Fibroblast of mammary gland (primary cell): ENCODE data around the gene PLXDC2.

Experiments
- DNase-seq: peaks from one replicate; pipeline ENCODE4 v3.0.0-alpha.2; 2010; ENCODE audit warnings: low read depth
- H3K4me3 ChIP-seq: 2 replicates; pipeline ENCODE4 v1.5.1; 2011; ENCODE audit warnings: low read depth, mild to moderate bottlenecking, low read length, moderate library complexity; ENCODE audit not compliant: control insufficient read depth
- CTCF ChIP-seq: conservative IDR thresholded peaks from 2 replicates; pipeline ENCODE4 v1.5.1; 2011; ENCODE audit warnings: low read depth, low read length, inconsistent platforms; ENCODE audit not compliant: control insufficient read depth, insufficient read depth

PLXDC2 gene

GRCh38 chr10:19782430-19783089 lies 33.7 kb upstream of the PLXDC2 start:
- TF ChIP-seq CTCF: no peak
- no peak for DNase-seq
- H3K4me3 ChIP-seq: no peak overlapping the region

DNA sequence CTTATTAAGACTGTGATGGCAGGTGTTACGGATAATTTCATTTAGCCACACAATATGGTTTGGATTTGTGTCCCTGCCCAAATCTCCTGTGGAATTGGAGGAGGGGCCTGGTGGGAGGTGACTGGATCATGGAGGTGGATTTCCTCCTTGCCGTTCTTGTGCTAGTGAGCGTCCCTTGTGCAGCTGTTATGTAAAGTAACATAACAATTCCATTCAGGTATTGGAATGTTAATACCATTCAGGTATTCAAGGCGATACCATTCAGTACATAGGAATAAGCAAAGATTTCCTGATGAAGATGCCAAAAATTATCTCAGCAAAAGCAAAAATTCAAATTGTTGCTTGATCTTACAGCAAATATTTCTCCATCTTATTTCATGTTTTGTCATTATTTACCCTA lies 32.5 kb upstream of the PLXDC2 start:
- no peak for TF ChIP-seq CTCF
- H3K4me3 ChIP-seq: no peak overlapping the region
- no peak for DNase-seq

- TF ChIP-seq CTCF: no peak
- peak; percentile 14 for DNase-seq
- H3K4me3 ChIP-seq: no peak overlapping the region
Measured at GRCh38 chr10:19785366-19785765, 30.9 kb upstream of the PLXDC2 start.

GRCh38 chr10:19788075-19788686 lies 28.1 kb upstream of the PLXDC2 start:
- TF ChIP-seq CTCF: peak; percentile 98
- DNase-seq: peak; percentile 76
- no peak overlapping the region for H3K4me3 ChIP-seq

DNA sequence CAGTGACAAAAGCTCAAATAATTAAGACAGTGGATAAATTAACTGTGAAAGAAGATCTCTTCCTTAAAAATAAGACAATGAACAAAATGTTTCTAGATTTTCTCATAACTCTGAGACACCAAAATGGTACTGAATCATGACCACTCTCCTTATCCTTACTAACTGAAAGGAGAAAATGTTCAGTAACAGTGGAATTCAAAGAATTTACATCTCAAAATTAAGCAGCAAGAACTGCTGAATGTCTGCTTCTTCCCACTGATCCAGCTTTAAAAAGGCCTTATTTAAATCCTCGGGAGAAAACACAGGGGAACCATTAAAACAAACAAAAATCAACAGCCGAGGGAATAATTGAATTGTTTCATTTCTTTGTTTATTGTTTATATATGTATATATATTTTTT lies 27.3 kb upstream of the PLXDC2 start:
- no peak for TF ChIP-seq CTCF
- no peak overlapping the region for H3K4me3 ChIP-seq
- no peak for DNase-seq

DNA sequence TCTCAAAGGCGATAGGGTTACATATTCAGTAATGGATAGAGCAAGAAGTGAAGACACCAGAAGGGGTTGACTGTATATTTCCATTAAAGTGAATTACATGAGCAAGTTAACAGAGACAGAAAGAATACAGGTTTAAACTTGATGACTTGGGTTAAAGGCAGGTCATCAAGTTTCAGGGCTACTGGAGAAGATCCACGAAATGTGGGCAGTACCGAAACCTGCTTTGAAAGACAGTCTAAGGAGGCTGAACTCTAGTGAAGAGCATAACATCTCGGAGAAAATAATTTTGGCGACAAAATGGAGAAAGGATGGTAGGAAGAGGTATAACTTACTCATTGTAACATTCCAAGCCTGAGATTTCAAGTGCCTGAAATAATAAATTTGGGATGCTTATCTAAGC lies 26.6 kb upstream of the PLXDC2 start:
- no peak for DNase-seq
- no peak overlapping the region for H3K4me3 ChIP-seq
- TF ChIP-seq CTCF: no peak

DNA sequence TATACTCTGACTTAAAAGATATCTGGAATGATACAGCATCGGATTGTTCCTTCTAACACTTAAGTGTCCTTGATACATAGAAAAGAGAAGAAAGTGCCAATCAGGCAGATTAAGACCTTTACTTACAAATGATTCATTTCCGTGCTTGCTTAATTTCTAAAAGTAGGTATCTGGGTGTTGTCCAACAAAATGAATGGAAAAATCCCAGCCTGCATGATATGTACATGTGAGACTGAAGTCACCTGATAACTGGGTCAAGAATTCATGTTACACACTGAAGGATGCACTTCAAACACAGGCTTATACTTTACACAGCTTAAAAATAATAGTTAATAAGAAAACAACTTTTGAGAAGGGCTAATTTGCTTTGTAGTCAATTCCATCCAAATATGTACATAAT lies 25.2 kb upstream of the PLXDC2 start:
- peak; percentile 12 for DNase-seq
- TF ChIP-seq CTCF: no peak
- H3K4me3 ChIP-seq: no peak overlapping the region
